Liver (tissue), 3 donors: ENCODE data around the gene RBM47.

Source experiments
- GABPA ChIP-seq, 2 donors: IDR thresholded peaks in 1 of 2; conservative IDR thresholded peaks in 1 of 2; 2 replicates each; pipeline ENCODE4 v1.6.1; 2016; ENCODE audit warnings: antibody characterized with exemption in 2 of 2, mild to moderate bottlenecking in 1 of 2, moderate library complexity in 1 of 2
- SP1 ChIP-seq: IDR thresholded peaks from 2 replicates; pipeline ENCODE4 v1.6.1; 2018; ENCODE audit warnings: antibody characterized with exemption, mild to moderate bottlenecking
- TAF1 ChIP-seq: conservative IDR thresholded peaks from 2 replicates; pipeline ENCODE4 v1.6.1; 2016; ENCODE audit warnings: antibody characterized with exemption, mild to moderate bottlenecking
- YY1 ChIP-seq: IDR thresholded peaks from 2 replicates; pipeline ENCODE4 v1.6.1; 2016; ENCODE audit warnings: antibody characterized with exemption, mild to moderate bottlenecking
- TF ChIP-seq, protein P1 (sequence below): fragments of 150-350 bp; IDR thresholded peaks from 2 replicates; pipeline ENCODE4 v1.5.1; 2017; ENCODE audit warnings: improper control_type of control experiment, low read depth, low read length; ENCODE audit not compliant: missing input control
- TF ChIP-seq, protein P2 (sequence below): IDR thresholded peaks from 2 replicates; pipeline ENCODE4 v1.6.1; 2016; ENCODE audit warnings: antibody characterized with exemption
- donor health status: healthy.
- donor health status: healthy.

DNA sequence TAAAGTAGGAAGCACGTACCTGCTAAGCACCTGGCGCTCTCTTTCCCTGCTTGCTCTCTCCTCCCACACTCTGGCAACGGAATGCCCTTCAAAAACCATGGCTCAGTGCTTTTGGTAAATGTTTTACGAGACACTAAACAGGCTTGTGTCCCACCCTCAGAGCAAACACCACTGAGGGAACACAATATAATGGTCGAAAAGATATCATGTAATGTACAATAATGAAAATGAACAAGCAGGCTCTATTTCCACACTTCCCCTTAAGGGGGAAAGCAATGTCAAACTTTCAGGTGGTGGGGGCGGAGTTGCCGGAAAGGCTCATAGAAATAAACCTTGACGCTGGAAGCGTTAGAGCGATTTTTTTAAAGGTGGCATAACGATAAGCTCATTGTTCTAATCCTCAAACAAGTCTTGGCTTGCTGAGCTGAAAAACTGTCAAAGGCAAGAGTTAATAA lies 115.1 kb downstream of the RBM47 start:
- TF ChIP-seq, protein P1, sequence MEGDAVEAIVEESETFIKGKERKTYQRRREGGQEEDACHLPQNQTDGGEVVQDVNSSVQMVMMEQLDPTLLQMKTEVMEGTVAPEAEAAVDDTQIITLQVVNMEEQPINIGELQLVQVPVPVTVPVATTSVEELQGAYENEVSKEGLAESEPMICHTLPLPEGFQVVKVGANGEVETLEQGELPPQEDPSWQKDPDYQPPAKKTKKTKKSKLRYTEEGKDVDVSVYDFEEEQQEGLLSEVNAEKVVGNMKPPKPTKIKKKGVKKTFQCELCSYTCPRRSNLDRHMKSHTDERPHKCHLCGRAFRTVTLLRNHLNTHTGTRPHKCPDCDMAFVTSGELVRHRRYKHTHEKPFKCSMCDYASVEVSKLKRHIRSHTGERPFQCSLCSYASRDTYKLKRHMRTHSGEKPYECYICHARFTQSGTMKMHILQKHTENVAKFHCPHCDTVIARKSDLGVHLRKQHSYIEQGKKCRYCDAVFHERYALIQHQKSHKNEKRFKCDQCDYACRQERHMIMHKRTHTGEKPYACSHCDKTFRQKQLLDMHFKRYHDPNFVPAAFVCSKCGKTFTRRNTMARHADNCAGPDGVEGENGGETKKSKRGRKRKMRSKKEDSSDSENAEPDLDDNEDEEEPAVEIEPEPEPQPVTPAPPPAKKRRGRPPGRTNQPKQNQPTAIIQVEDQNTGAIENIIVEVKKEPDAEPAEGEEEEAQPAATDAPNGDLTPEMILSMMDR, result no peak
- TF ChIP-seq TAF1 (peak; percentile 97), YY1 (peak; percentile 93), SP1 (no peak), GABPA (IDR thresholded peaks at IDR 0.05 in 1 of 2, conservative IDR thresholded peaks at IDR 0.05 in 1 of 2) (no peak)
- TF ChIP-seq, protein P2, sequence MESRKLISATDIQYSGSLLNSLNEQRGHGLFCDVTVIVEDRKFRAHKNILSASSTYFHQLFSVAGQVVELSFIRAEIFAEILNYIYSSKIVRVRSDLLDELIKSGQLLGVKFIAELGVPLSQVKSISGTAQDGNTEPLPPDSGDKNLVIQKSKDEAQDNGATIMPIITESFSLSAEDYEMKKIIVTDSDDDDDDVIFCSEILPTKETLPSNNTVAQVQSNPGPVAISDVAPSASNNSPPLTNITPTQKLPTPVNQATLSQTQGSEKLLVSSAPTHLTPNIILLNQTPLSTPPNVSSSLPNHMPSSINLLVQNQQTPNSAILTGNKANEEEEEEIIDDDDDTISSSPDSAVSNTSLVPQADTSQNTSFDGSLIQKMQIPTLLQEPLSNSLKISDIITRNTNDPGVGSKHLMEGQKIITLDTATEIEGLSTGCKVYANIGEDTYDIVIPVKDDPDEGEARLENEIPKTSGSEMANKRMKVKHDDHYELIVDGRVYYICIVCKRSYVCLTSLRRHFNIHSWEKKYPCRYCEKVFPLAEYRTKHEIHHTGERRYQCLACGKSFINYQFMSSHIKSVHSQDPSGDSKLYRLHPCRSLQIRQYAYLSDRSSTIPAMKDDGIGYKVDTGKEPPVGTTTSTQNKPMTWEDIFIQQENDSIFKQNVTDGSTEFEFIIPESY, result no peak
